Measurements from ENCODE around the gene LRFN4.

Gene LRFN4

GRCh38 chr11:66858939-66859685 is 2.2 kb downstream of the LRFN4 start:
- no peak for DNase-seq

- no peak for DNase-seq
Measured at GRCh38 chr11:66859686-66860448, 3.0 kb downstream of the LRFN4 start.

GRCh38 chr11:66860449-66860831 is 3.6 kb downstream of the LRFN4 start:
- no peak for DNase-seq

- no peak for DNase-seq
Measured at GRCh38 chr11:66861038-66861773, 4.3 kb downstream of the LRFN4 start.

- no peak for DNase-seq
Measured at GRCh38 chr11:66861774-66862558, 5.1 kb downstream of the LRFN4 start.

GRCh38 chr11:66862559-66863037 is 5.7 kb downstream of the LRFN4 start:
- DNase-seq = no peak

GRCh38 chr11:66863428-66864125 is 6.7 kb downstream of the LRFN4 start:
- no peak for DNase-seq

GRCh38 chr11:66864172-66864901 is 7.5 kb downstream of the LRFN4 start:
- DNase-seq = no peak

GRCh38 chr11:66864924-66865697 is 8.2 kb downstream of the LRFN4 start:
- no peak for DNase-seq

- DNase-seq = no peak
Measured at GRCh38 chr11:66866007-66866406, 9.1 kb downstream of the LRFN4 start.

- DNase-seq = no peak
Measured at GRCh38 chr11:66866511-66866986, 9.7 kb downstream of the LRFN4 start.

GRCh38 chr11:66867425-66868040 is 10.7 kb downstream of the LRFN4 start:
- no peak for DNase-seq

- DNase-seq = no peak
Measured at GRCh38 chr11:66868082-66868725, 11.3 kb downstream of the LRFN4 start.

- peak; percentile 98 for DNase-seq
Measured at GRCh38 chr11:66868726-66869566, 12.1 kb downstream of the LRFN4 start.

- DNase-seq = no peak
Measured at GRCh38 chr11:66869567-66869870, 12.7 kb downstream of the LRFN4 start.

GRCh38 chr11:66870131-66870530 is 13.3 kb downstream of the LRFN4 start:
- DNase-seq = no peak

- DNase-seq = no peak
Measured at GRCh38 chr11:66870616-66871520, 14.0 kb downstream of the LRFN4 start.

- DNase-seq = no peak
Measured at GRCh38 chr11:66871521-66871901, 14.6 kb downstream of the LRFN4 start.

Measured in 8988T (cell line).